ENCODE data around the gene TNFSF4. TPM values are rescaled to one million over a fixed set of nuclear protein-coding genes. Genes with fewer than 3 reads are reported as not detected.

The TNFSF4 gene
- total and polyA plus RNA-seq, 2 of the 13 experiments (the other 11 are each of a cell fraction or from before 2014, with no cell fraction given), result 2.4 to 7.9 TPM

- TF ChIP-seq SMAD1 (CRISPR knock-in tag; IDR thresholded peaks at IDR 0.05; ENCODE audit: borderline replicate concordance, low read depth) (no peak), AHR (CRISPR knock-in tag; IDR thresholded peaks at IDR 0.05) (no peak), ZNF432 (CRISPR knock-in tag; IDR thresholded peaks at IDR 0.05; ENCODE audit: borderline replicate concordance) (no peak), SP5 (CRISPR knock-in tag; IDR thresholded peaks at IDR 0.05; ENCODE audit: borderline replicate concordance, low read depth) (no peak), TBX2 (CRISPR knock-in tag; IDR thresholded peaks at IDR 0.05; ENCODE audit: borderline replicate concordance) (peak; percentile 94), ZNF337 (CRISPR knock-in tag; IDR thresholded peaks at IDR 0.05; ENCODE audit: borderline replicate concordance, low read depth) (no peak), RFXANK (CRISPR knock-in tag; IDR thresholded peaks at IDR 0.05) (no peak), FOSL1 (CRISPR knock-in tag; IDR thresholded peaks at IDR 0.05; ENCODE audit: borderline replicate concordance) (no peak), ZNF296 (CRISPR knock-in tag; conservative IDR thresholded peaks at IDR 0.05) (no peak), CHCHD3 (CRISPR knock-in tag; IDR thresholded peaks at IDR 0.05) (no peak), MED1 (CRISPR knock-in tag; IDR thresholded peaks at IDR 0.05) (peak; percentile 68), RFXAP (CRISPR knock-in tag; IDR thresholded peaks at IDR 0.05; ENCODE audit: borderline replicate concordance) (no peak), SALL1 (CRISPR knock-in tag; IDR thresholded peaks at IDR 0.05) (peak; percentile 85), ZNF263 (CRISPR knock-in tag; IDR thresholded peaks at IDR 0.05) (no peak), RXRA (CRISPR knock-in tag; IDR thresholded peaks at IDR 0.05) (no peak), LBX2 (CRISPR knock-in tag; IDR thresholded peaks at IDR 0.05; ENCODE audit: borderline replicate concordance) (no peak), HNRNPH1 (optimal IDR thresholded peaks at IDR 0.05; ENCODE audit: low read depth, low read length) (no peak), JUN (CRISPR knock-in tag; IDR thresholded peaks at IDR 0.05) (no peak), TEAD3 (CRISPR knock-in tag; optimal IDR thresholded peaks at IDR 0.05; ENCODE audit: borderline replicate concordance) (peak; percentile 47), MZF1 (CRISPR knock-in tag; IDR thresholded peaks at IDR 0.05; ENCODE audit: borderline replicate concordance) (no peak), HHEX (CRISPR knock-in tag; IDR thresholded peaks at IDR 0.05) (no peak), SRSF1 (optimal IDR thresholded peaks at IDR 0.05; ENCODE audit: low read depth, low read length) (no peak), NCOR1 (IDR thresholded peaks at IDR 0.05; ENCODE audit: borderline replicate concordance, low read length) (peak; percentile 48; the same call in 1 of the 2 replicates)
- TF ChIP-seq, protein P1, sequence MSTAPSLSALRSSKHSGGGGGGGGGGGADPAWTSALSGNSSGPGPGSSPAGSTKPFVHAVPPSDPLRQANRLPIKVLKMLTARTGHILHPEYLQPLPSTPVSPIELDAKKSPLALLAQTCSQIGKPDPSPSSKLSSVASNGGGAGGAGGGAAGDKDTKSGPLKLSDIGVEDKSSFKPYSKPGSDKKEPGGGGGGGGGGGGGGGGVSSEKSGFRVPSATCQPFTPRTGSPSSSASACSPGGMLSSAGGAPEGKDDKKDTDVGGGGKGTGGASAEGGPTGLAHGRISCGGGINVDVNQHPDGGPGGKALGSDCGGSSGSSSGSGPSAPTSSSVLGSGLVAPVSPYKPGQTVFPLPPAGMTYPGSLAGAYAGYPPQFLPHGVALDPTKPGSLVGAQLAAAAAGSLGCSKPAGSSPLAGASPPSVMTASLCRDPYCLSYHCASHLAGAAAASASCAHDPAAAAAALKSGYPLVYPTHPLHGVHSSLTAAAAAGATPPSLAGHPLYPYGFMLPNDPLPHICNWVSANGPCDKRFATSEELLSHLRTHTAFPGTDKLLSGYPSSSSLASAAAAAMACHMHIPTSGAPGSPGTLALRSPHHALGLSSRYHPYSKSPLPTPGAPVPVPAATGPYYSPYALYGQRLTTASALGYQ (CRISPR knock-in tag; IDR thresholded peaks at IDR 0.05), result no peak
- TF ChIP-seq, protein P2, sequence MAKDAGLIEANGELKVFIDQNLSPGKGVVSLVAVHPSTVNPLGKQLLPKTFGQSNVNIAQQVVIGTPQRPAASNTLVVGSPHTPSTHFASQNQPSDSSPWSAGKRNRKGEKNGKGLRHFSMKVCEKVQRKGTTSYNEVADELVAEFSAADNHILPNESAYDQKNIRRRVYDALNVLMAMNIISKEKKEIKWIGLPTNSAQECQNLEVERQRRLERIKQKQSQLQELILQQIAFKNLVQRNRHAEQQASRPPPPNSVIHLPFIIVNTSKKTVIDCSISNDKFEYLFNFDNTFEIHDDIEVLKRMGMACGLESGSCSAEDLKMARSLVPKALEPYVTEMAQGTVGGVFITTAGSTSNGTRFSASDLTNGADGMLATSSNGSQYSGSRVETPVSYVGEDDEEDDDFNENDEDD (CRISPR knock-in tag; IDR thresholded peaks at IDR 0.05; ENCODE audit: borderline replicate concordance), result peak; percentile 72; the same call in 1 of the 2 replicates
- TF ChIP-seq, protein P3, sequence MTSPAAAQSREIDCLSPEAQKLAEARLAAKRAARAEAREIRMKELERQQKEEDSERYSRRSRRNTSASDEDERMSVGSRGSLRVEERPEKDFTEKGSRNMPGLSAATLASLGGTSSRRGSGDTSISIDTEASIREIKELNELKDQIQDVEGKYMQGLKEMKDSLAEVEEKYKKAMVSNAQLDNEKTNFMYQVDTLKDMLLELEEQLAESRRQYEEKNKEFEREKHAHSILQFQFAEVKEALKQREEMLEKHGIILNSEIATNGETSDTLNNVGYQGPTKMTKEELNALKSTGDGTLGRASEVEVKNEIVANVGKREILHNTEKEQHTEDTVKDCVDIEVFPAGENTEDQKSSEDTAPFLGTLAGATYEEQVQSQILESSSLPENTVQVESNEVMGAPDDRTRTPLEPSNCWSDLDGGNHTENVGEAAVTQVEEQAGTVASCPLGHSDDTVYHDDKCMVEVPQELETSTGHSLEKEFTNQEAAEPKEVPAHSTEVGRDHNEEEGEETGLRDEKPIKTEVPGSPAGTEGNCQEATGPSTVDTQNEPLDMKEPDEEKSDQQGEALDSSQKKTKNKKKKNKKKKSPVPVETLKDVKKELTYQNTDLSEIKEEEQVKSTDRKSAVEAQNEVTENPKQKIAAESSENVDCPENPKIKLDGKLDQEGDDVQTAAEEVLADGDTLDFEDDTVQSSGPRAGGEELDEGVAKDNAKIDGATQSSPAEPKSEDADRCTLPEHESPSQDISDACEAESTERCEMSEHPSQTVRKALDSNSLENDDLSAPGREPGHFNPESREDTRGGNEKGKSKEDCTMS (CRISPR knock-in tag; conservative IDR thresholded peaks at IDR 0.05), result no peak
Measured at GRCh38 chr1:173190101-173190936, 16.8 kb downstream of the TNFSF4 start (continued).

Data from HepG2 (cell line).